ENCODE data around the gene ARPC1A.

The ARPC1A gene

DNA sequence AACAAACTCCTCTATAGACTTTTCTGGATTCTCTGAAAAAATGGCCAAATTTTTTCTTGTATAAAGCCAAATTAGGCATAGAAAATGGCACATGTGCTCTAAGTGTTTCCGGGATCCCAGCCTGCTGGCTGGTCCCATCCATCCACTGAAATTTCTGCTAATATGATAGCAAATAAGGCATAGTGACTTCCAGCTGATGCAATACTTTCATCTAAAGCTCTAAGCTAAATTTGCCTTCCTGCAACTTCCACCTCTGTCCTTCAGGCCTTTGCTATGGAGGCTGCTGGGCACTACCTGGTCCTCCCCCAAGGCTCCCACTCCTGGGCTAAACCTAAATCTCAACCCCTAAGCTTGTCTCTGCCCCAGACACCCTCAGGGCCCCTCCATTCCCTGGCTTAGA is 32.5 kb upstream of the ARPC1A start:
- Histone ChIP-seq H3F3A (ENCODE audit: control insufficient read depth, insufficient read depth) (no peaks in the 10 kb centered on the region), H3K27me3 (ENCODE audit: control insufficient read depth, low read length) (no peaks in the 10 kb centered on the region)

DNA sequence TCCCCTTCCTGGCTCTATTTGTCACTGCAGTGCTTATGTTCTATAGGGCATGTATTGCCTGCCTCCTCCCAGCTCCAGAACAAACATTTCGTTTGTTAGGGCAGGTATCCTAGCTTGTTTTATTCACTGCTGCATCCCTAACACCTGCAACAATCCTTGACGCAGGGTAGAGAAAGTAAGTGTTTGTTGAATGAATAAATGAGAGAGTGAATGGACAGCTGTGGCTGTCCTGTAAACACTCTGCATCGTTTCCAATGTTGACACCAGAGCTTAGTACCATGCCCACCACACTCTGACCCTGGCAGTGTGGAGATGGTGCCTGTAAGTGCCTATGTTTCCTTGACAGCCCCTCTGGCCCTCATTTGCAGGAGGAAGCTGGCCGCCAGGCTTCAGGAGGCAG is 32.0 kb upstream of the ARPC1A start:
- Histone ChIP-seq H3K79me2 (ENCODE audit: control insufficient read depth, low read length) (no peaks in the 10 kb centered on the region), H3K4me2 (ENCODE audit: low read length) (no peak overlapping the region), H3K9me3 (ENCODE audit: control insufficient read depth, insufficient read depth, low read length) (no peaks in the 10 kb centered on the region), H3K9me2 (replicated peaks; ENCODE audit: control insufficient read depth, low read length) (no peaks in the 10 kb centered on the region), H3K27me3 (ENCODE audit: control insufficient read depth, low read length) (no peaks in the 10 kb centered on the region), H3K4me3 (ENCODE audit: low read length) (no peak overlapping the region), H3K4me1 (ENCODE audit: control insufficient read depth, low read length) (no peaks in the 10 kb centered on the region), H4K20me1 (ENCODE audit: control insufficient read depth, insufficient read depth, low read depth, low read length) (no peaks in the 10 kb centered on the region), H3F3A (ENCODE audit: control insufficient read depth, insufficient read depth) (no peaks in the 10 kb centered on the region), H3K36me3 (ENCODE audit: control insufficient read depth, low read length) (no peaks in the 10 kb centered on the region), H3K27ac (ENCODE audit: low read depth, low read length) (no peak overlapping the region)
- TF ChIP-seq EZH2phosphoT487 (IDR thresholded peaks at IDR 0.05; ENCODE audit: borderline replicate concordance, low read length): no peak
- TF ChIP-seq, protein P1, sequence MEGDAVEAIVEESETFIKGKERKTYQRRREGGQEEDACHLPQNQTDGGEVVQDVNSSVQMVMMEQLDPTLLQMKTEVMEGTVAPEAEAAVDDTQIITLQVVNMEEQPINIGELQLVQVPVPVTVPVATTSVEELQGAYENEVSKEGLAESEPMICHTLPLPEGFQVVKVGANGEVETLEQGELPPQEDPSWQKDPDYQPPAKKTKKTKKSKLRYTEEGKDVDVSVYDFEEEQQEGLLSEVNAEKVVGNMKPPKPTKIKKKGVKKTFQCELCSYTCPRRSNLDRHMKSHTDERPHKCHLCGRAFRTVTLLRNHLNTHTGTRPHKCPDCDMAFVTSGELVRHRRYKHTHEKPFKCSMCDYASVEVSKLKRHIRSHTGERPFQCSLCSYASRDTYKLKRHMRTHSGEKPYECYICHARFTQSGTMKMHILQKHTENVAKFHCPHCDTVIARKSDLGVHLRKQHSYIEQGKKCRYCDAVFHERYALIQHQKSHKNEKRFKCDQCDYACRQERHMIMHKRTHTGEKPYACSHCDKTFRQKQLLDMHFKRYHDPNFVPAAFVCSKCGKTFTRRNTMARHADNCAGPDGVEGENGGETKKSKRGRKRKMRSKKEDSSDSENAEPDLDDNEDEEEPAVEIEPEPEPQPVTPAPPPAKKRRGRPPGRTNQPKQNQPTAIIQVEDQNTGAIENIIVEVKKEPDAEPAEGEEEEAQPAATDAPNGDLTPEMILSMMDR (IDR thresholded peaks at IDR 0.05; ENCODE audit: low read depth, low read length, poor library complexity, severe bottlenecking): no peak

More for the DNA sequence above, 32.5 kb upstream of the ARPC1A start:
- Histone ChIP-seq H3K9me3 (ENCODE audit: control insufficient read depth, insufficient read depth, low read length) (no peaks in the 10 kb centered on the region), H3K9me2 (replicated peaks; ENCODE audit: control insufficient read depth, low read length) (no peaks in the 10 kb centered on the region), H3K79me2 (ENCODE audit: control insufficient read depth, low read length) (no peaks in the 10 kb centered on the region), H3K4me2 (ENCODE audit: low read length) (no peak overlapping the region), H3K36me3 (ENCODE audit: control insufficient read depth, low read length) (no peaks in the 10 kb centered on the region), H4K20me1 (ENCODE audit: control insufficient read depth, insufficient read depth, low read depth, low read length) (no peaks in the 10 kb centered on the region), H3K4me1 (ENCODE audit: control insufficient read depth, low read length) (no peaks in the 10 kb centered on the region), H3K27ac (ENCODE audit: low read depth, low read length) (no peak overlapping the region), H3K4me3 (ENCODE audit: low read length) (no peak overlapping the region)
- TF ChIP-seq, protein P1 (IDR thresholded peaks at IDR 0.05; ENCODE audit: low read depth, low read length, poor library complexity, severe bottlenecking): no peak
- TF ChIP-seq EZH2phosphoT487 (IDR thresholded peaks at IDR 0.05; ENCODE audit: borderline replicate concordance, low read length): no peak

DNA sequence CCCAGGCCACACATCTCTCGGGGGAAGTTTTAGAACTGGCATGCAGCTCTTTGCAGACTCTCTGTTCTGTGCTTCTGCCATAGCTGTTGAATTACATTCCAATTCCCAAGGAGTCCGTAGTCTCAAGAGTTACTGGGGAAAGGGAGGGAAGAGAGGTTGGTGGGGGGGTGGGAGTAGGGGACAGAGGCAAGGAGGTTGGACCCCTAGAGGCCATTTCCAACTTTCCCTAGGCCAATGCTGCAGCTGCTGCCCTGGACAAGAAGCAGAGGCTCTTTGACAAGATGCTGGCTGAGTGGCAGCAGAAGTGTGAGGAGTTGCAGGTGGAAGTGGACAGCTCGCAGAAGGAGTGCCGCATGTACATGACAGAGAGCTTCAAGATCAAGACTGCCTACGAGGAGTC is 29.2 kb upstream of the ARPC1A start:
- H3K4me1 ChIP-seq (ENCODE audit: control insufficient read depth, low read length): no peaks in the 10 kb centered on the region
- H3K4me3 ChIP-seq (ENCODE audit: low read length): no peak overlapping the region
- no peaks in the 10 kb centered on the region for H3K79me2 ChIP-seq (ENCODE audit: control insufficient read depth, low read length)
- no peaks in the 10 kb centered on the region for H3K27me3 ChIP-seq (ENCODE audit: control insufficient read depth, low read length)
- no peaks in the 10 kb centered on the region for H3K9me2 ChIP-seq (replicated peaks; ENCODE audit: control insufficient read depth, low read length)
- H3K36me3 ChIP-seq (ENCODE audit: control insufficient read depth, low read length): no peaks in the 10 kb centered on the region
- H3F3A ChIP-seq (ENCODE audit: control insufficient read depth, insufficient read depth): no peaks in the 10 kb centered on the region
- H3K27ac ChIP-seq (ENCODE audit: low read depth, low read length): no peak overlapping the region
- no peak for TF ChIP-seq EZH2phosphoT487 (IDR thresholded peaks at IDR 0.05; ENCODE audit: borderline replicate concordance, low read length)
- H3K9me3 ChIP-seq (ENCODE audit: control insufficient read depth, insufficient read depth, low read length): no peaks in the 10 kb centered on the region
- H4K20me1 ChIP-seq (ENCODE audit: control insufficient read depth, insufficient read depth, low read depth, low read length): no peaks in the 10 kb centered on the region
- H3K4me2 ChIP-seq (ENCODE audit: low read length): no peak overlapping the region

DNA sequence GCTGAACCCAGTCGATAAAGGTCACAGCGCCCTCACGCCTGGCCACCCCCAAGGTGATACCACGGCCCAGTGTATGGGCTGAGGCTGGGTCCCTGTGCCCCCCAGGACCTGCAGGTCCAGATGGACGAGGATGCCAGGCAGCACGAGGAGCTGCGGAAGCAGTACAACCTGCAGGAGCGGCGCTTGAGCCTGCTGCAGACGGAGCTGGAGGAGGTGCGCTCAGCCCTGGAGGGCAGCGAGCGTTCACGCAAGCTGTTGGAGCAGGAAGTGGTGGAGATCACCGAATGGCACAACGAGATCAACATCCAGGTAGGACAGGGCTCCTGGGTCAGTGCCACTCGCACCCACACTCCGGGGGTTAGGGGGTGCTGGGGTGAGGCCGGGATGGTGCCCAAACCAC is 24.2 kb upstream of the ARPC1A start:
- TF ChIP-seq, protein P1 (IDR thresholded peaks at IDR 0.05; ENCODE audit: low read depth, low read length, poor library complexity, severe bottlenecking): no peak
- no peak for TF ChIP-seq EZH2phosphoT487 (IDR thresholded peaks at IDR 0.05; ENCODE audit: borderline replicate concordance, low read length)
- H3K4me1 ChIP-seq (ENCODE audit: control insufficient read depth, low read length): no peaks in the 10 kb centered on the region
- no peaks in the 10 kb centered on the region for H3K36me3 ChIP-seq (ENCODE audit: control insufficient read depth, low read length)
- H3K4me3 ChIP-seq (ENCODE audit: low read length): no peak overlapping the region
- H3F3A ChIP-seq (ENCODE audit: control insufficient read depth, insufficient read depth): no peaks in the 10 kb centered on the region
- no peak overlapping the region for H3K4me2 ChIP-seq (ENCODE audit: low read length)
- no peaks in the 10 kb centered on the region for H3K27me3 ChIP-seq (ENCODE audit: control insufficient read depth, low read length)
- no peaks in the 10 kb centered on the region for H3K9me2 ChIP-seq (replicated peaks; ENCODE audit: control insufficient read depth, low read length)
- H3K79me2 ChIP-seq (ENCODE audit: control insufficient read depth, low read length): no peaks in the 10 kb centered on the region
- H3K27ac ChIP-seq (ENCODE audit: low read depth, low read length): no peak overlapping the region
- H3K9me3 ChIP-seq (ENCODE audit: control insufficient read depth, insufficient read depth, low read length): no peaks in the 10 kb centered on the region
- H4K20me1 ChIP-seq (ENCODE audit: control insufficient read depth, insufficient read depth, low read depth, low read length): no peaks in the 10 kb centered on the region; the same call in 1 of the 2 replicates

Data from DOHH2 (cell line).